Activated CD8-positive, alpha-beta memory T cell treated with anti-CD3 and anti-CD28 coated beads, Interleukin-2, amount 50 U/mL, for 1 hour (primary cell): ENCODE results near the gene PFDN5.
"Not testable (repeated sequence)": the region's sequence is repeated elsewhere in the genome, so short reads cannot be mapped to it uniquely, and the experiment has no call there.

Source experiments
- DNase-seq: peaks from one replicate; pipeline ENCODE4 v3.0.0-alpha.2; 2020; ENCODE audit errors: extremely low read depth

The PFDN5 gene

DNA sequence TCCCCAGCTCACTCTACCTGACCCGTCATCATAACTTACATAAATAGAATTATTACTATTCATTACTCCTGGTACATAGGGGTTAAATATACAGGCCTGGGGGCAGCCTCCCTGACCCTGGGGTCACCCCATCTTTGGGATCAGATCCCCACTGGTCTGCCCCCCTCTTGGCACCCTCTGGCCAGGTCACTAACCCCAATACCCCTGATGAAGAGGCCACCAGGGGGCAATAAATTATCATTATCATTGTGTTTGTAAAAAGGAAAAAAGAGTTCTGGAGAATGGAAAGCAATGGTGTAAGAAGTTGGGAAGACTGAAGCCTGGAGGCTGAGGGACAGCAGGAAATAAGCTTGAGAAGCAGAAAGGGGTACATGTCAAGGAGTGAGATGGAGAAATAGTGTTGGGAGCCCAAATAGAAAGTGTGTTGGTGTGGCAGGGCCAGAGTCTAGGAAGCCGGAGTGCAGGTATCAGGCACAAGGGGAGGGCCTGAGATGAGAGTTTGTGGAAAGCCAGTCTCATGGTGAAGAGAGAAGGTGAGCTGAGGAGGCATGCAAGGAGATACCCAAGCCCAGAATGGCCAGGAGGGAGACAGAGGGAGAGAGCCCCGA is 32.2 kb downstream of the PFDN5 start:
- no peak for DNase-seq

DNA sequence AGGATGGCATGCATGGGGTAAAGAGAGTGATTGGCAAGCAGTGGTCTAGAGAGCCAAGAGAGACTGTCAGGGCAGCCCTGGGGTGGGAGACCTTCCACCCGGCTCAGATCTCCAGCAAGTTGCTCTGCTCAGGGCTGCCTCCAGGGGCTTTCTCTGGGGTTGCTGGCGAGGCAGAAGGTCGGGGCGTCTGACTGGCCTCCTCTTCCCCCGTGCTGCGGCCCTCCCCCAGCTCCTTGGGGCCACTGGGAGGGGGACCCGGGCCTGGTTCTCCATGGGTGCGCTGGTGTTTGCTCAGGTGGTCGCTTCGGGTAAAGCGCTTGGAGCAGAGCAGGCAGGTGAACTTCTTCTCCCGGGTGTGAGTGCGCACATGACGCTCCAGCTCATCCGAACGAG is 32.7 kb downstream of the PFDN5 start:
- no peak for DNase-seq

DNA sequence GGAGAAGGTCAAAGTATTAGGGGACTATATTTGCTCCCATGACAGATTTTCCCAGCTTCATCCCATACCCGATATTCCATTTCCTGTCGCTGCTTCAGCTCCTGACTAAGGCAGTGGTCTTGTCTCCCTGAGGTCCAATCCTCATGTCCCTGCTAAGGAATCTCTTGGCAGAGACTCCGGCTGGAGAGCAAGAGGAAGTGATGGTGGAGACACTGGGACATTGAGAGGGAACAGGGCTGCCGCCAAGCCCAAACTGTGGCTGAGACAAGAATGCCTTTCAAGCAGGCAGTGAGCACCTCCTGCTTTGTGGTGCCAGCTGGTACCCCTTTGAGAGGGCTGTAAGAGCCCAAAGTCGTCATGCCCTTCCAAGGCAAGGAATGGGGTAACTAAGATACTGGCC is 35.3 kb downstream of the PFDN5 start:
- no peak for DNase-seq

DNA sequence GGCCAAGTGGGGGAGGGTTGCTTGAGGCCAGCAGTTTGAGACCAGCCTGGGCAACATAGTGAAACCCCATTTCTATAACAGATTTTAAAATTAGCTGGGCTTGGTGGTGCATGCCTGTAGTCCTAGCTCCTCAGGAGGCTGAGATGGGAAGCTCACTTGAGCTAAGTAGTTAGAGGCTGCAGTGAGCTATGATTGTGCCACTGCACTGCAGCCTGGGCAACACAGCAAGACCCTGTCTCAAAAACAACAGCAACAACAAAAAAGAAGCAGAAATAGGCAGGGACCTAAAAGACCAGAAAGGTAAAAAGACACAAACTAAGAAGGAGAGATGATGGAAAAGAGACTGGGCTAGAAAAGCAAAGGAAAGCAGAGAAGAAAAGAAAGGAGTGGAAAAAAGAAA is 37.0 kb downstream of the PFDN5 start:
- not testable (repeated sequence) for DNase-seq

DNA sequence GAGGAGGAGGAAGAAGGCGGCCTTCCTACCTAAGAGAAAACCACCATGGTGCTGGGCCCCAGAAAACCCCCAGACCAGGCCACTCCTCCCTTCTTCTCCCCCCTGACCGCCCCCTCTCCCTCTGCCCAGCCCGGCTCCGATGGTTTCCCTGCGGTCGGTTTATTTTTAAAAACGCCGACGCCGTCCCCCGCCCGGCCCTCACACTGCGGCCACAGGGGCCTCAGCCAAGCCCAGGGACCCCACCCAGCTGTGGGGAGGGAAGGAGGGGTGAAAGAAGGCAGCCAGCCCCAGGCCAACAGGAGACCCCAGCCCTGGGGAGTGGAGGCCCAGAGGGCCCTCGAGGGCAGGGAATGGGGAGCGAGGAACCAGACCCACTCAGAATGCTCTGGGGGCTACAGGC is 37.4 kb downstream of the PFDN5 start:
- no peak for DNase-seq

DNA sequence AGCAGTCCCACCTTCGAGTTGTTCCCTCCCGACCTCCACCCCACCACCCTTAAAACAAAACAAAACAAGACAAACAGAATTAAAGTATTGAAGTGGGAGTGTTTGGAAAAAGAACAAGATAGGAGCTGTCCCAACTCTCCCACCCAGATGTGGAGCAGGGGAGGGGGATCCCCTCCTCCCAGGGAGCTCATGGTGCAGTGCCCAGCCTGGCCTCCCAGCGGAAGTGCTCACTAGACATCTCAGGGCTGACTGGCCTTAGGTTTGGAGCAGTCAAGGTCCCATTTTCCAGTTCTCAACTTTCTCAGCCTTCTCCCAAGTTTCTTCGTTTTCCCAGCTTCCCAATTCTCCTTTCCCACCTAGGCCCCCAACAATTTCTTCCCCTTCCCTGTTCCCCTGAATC is 37.9 kb downstream of the PFDN5 start:
- DNase-seq = no peak

DNA sequence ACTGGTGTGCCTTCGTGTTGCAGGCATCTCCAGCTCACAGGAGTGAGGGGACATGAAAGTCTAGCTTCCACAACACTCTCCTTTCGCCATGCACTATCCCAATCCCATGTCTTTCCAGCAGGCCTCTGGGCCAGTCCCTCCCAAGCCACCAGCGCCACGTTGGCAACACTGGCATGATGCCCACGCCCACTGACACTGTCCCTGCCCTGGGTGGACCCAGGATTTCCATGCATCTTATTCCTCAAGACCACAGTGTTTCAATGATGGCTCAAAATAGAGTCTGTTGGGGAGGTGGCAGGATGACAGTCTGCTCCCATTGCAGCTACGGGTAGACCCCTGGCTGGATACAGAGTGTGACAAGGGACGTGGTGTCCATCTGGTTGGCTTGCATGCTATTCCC is 38.5 kb downstream of the PFDN5 start:
- no peak for DNase-seq

DNA sequence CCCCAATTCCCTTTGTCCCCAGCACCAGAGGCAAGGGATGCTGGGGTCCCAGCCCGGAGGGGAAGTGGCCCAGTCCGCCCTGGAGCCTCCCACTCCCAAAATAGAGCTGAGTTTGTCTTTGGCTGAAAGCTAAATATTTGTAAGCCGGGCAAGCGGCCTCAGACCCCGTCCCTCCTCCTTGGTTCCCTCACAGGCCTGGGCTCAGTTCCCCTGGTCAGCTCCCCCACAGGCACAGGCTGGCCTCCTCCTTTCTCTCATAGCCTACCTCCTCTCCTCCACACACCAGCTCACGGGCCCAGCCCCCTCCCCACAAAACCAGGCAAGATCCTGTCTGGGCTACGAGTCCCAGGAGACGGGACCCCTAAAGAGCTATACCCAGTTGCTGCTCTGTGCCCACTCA is 39.5 kb downstream of the PFDN5 start:
- DNase-seq = no peak

DNA sequence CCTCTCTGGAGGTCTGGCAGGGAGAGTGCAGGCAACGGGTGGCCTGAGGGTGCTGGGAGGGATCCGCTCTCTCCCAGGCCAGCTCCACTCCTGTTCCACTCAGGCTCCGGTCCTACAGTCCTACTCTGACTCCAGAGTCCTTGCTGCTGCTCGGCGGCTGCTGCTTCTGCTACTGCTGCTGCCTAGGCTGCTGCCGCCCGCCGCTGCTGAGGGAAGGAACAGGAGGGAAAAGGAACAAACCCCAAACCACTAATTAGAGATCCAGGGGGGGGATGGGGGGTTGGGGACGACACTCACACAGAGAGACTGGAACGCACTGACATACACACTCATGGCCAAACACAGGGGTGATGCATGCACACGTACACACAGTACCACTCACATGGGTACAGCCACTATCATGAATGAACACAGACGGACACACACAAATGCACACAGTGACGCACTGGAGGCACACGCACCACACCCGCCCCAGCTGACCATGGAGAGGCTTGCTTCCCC is 40.9 kb downstream of the PFDN5 start, which contains the start of gene SP7:
TSS of gene SP7 (minus strand) at position 174 of the 501 bp plus-strand sequence. CDS start 708 bp downstream, outside the sequence.
- DNase-seq = no peak

DNA sequence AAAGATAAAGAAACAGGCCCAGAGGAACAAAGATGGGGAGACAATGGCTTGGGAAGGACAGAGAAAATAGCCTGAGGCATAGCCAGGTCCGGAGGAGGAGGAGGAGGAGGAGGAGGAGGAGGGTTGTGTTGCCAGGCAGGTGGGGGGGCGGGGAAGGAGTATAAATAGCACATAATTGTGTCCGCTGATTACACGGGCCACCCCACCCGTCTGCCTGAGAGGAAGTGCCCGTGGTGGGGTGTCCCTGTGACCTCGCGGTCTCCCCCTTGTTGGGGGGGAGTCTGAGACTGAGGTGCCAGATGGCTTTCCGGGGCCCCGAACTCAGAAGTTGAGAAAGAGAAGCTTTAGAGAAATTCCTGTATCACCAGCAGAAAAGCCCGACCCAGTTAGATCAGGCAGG is 42.7 kb downstream of the PFDN5 start:
- no peak for DNase-seq

DNA sequence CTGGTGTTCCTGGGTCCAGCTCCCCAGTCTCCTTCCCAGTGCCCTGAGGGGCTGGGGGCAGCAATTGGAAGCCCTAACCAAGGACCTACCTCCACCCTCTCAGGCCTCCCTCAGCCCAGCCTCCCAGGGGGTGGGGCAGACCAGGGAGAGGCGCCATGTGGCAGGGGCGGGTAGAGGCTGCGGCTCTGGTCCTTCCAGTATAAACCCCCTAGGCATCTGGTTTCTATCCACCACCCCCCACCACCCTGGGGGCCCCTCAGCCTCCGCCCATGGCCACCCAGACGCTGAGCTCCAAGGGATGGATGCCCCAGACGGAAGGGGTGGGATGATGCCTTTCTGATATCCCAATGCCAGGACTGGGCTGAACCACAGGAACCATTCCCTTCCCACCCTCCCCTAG is 43.6 kb downstream of the PFDN5 start:
- no peak for DNase-seq

DNA sequence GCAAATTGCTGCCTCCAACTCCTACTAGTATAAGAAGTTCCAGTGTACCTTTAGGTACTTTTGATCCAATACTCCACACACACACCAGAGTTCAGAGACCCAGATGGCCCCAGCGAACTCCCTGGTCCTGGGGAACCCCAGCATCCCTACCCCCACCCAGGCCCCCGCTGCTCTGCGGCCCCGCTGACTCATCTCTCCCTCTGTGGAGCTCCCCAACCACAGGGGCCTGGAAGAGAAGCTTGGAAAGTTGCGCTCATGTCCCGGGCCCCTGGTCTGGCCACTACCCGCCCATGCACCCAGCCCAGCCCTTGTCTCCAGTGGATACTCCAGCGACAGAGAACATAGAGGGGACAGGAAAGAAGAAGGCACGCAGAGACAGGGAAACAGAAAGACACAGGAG is 45.1 kb downstream of the PFDN5 start:
- DNase-seq = no peak

DNA sequence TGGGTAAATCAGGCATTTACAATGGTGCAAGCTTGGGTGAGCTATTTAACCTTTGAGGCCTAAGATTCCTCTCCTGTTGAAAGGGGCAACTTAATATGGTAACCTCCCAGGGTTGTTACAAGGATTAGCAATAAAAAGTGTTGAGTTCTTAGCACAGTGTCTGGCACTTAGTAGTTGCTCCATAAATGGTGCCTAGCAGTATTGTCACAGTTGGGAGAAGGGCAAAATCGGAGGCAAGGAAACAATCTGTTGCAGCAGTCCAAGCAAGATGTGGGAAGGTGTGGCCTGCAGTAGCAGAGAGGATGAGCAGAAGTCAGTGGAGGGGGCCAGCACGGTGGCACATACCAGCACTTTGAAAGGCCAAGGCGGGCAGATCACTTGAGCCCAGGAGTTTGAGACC is 48.1 kb downstream of the PFDN5 start:
- DNase-seq = no peak

DNA sequence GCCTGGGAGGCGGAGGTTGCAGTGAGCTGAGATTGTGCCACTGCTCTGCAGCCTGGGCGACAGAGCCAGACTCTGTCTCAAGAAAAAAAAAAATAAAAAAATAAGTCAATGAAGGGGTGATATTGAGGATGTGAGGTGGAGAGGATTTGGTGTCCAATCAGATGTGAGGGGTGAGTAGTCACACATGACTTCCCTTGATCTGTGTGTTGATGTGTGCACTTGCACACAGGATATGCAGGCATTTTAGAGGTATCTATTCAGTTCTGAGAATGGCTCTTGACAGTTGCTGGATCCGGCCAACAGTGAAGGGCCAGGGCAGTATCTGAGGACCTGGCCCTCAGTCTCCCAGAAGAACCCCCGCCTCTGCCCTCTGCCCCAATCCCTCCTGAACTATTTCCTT is 48.6 kb downstream of the PFDN5 start:
- DNase-seq = no peak

DNA sequence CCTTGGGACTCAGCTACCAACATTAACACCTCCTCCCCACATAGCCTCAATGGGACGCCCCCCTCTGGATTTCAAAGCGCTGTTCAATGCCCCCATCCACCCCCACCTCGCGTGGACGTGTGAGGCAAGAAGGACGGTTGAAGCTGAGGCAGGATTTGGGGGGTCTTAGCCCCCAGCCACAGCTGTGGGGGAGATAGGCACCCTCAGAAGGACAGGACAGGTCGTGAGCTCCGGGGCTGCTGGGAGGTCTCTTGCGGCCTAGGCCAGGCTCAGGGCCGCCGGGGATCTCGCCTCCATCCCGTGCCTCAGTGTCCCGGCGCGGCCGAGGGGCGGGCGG is 49.1 kb downstream of the PFDN5 start:
- no peak for DNase-seq

DNA sequence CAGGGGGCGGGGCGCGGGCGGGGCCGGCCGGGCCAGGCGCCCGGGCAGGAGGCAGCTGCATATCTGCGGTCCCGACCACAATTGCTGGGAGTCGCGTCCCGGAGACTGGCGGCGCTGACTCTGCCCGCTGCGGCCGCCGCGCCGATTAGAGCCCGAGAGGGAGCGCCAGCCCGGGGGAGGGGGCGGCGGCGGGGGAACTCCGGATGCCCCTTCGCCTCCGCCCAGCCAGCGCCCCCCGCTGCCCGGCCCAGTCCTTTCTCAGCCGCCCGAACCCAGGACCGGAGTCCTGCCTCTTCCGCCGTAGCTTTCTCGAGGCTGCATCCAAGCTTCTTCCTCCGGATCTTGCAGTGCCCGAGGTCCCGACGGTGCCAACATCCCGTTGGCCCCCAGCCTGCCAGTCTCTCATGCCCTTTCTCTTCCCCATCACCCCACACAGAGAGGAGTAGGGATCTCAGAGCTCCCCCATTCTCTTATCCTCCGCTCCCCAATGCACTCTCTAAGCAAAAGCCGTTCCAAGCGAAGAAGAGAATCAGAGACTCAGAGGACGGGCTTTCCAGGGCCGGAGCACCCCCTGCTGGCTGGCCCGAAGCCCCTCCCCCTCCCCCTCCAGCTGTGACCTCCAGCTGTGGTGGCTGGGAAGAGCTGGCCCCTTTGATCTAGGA is 49.6 kb downstream of the PFDN5 start:
- no peak for DNase-seq

DNA sequence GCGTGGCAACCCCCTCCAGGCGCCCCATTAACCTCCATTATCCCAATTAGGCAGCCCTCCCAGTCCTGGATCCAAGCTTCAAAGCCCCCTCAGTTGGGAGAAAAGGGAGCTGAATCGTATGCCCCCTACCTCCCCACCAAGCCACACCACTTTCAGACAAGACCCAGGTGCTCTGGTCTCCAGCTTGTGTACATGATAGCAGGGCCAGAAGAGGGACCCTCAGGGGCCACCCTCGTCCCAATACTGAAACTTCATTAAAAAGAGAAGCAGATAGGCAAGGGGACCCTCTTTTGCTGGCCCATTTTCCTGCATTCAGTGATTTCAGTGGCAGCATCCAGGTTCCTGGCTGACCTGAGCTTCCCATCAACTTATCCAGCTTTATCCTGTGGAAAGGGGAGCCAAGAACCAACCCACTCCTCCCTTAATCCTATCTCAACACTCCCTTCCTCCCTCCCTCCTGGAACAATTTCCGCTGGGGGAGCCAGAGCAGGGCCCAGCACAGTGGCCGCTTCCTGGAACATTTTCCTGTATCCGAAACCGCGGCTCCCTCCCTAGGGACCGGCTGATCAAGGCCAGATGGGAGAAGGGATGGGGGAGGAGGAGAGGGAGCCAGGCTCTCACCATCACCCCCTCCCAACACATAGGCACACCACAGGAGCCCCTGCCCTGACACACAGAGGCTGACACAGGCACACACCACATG is 50.3 kb downstream of the PFDN5 start:
- DNase-seq = no peak

DNA sequence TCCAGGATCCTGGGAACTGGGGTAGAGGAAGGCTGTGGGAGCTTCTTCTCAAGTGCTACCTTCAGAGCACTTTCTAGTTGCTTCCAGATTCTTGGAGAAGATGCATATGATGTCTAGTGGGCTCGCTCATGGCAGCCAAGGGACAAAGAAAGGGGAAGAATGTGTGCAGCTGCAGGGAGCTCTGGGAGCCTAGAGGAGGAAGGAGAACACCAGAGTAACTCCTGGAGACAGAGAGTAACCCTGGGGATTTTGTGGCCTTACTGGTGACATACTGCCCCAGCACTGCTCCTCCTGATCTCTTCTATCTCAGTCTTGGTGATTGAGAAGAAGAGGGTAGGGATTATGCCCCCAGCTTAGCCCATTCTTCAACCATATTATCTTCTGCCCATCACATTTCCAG is 51.1 kb downstream of the PFDN5 start:
- DNase-seq = no peak

DNA sequence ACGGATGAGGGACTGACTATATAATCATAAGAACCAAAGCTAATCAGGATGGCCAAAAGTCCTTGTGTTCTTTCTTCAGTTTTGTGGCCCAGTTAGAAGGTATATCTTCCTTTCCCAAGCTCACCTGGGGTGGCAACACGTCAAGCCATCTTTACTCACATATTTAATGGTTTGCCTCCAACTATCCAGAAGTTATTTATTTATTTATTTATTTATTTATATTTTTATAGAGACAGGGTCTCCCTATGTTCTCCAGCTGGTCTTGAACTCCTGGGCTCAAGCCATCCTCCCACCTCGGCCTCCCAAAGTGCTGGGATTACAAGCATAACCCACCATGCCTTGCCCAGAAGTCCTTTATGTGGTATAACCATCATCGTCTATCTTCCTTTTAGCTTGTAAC is 52.6 kb downstream of the PFDN5 start:
- DNase-seq = no peak
